ENCODE data around the gene TMEM258.

Gene TMEM258

DNA sequence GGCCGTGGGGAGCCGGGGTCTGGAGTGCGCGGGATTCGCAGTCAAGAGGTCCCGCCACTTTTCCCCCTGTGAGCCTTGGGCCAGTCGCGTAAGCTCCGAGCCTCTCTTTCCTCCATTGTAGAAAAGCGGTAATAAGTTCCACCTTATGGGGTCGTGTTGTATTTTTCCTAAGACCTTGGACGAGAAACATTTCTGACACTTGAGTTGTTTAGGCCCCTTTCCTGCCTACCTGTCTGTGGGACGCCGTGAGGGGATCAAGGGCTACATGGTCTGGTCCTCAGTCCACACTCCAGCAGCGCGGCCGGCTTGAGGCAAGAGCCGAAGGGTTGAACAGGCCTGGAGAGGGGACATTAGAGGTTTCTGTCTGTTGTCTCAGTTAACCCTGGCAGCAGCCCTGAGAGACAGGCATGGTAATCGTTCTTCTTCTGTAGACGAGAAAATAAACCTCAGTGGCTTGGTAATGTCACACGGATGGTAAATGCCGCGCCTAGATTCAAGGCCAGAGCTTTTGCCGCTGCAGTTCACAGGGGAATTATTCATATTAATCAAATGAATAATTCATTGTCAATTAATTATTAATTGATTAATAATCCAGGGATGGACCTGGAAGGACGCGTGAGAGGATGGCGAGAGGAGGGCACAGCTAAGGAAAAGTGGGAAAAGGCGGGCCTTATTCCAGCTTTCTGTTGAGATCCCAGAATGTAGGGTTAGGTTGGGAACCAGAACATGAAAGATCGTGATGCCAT, 857 bp upstream of the TMEM258 start:
- TF ChIP-seq EP300 (IDR thresholded peaks at IDR 0.05; ENCODE audit: borderline replicate concordance) (no peak), ZBTB7A (IDR thresholded peaks at IDR 0.05; ENCODE audit: low read depth) (no peak; the same call in 1 of the 2 replicates), TCF12 (IDR thresholded peaks at IDR 0.05; ENCODE audit: low read depth) (no peak), TAF1 (IDR thresholded peaks at IDR 0.05; ENCODE audit: low read depth) (0 out of 2 replicates have a peak, but pooled peaks have one; percentile 4), YY1 (IDR thresholded peaks at IDR 0.05; ENCODE audit: low read depth) (no peak)
- TF ChIP-seq, protein P1, sequence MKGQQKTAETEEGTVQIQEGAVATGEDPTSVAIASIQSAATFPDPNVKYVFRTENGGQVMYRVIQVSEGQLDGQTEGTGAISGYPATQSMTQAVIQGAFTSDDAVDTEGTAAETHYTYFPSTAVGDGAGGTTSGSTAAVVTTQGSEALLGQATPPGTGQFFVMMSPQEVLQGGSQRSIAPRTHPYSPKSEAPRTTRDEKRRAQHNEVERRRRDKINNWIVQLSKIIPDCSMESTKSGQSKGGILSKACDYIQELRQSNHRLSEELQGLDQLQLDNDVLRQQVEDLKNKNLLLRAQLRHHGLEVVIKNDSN (IDR thresholded peaks at IDR 0.05): no peak

DNA sequence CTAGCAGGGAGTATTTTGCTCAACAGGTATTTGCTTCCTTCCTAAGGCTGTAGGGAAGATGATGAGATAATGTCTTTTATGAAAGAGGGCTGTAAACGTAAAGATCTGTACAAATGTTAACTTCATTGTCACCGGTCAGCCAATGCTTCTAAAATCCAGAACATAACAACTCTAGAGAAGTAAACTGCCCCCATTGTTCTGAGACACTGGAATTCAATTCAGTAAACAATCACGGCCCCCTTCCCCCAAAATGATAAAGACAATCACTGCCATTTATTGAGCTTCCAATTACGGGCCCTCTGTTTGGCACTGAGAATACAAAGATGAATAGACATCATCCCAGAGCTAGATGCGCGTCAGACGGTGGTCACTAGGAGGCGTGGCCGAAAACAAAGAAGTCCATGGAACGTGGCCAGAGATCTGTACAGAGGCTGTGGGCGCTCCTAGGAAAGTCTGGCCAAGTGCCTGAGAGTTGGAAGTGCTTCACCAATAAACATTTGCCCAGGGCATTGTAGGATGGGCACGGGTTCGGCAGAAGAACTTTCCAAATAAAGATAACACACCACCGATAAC, 576 bp downstream of the TMEM258 start:
- no peak for TF ChIP-seq TCF12 (IDR thresholded peaks at IDR 0.05; ENCODE audit: low read depth)
- TF ChIP-seq YY1 (IDR thresholded peaks at IDR 0.05; ENCODE audit: low read depth): no peak
- TF ChIP-seq EGR1 (IDR thresholded peaks at IDR 0.05): no peak
- peak; percentile 31; the same call in 1 of the 2 replicates for TF ChIP-seq NFIC (IDR thresholded peaks at IDR 0.05)
- no peak for TF ChIP-seq TEAD4 (IDR thresholded peaks at IDR 0.05)
- TF ChIP-seq EP300 (IDR thresholded peaks at IDR 0.05; ENCODE audit: borderline replicate concordance): no peak
- no peak for TF ChIP-seq TAF1 (IDR thresholded peaks at IDR 0.05; ENCODE audit: low read depth)

DNA sequence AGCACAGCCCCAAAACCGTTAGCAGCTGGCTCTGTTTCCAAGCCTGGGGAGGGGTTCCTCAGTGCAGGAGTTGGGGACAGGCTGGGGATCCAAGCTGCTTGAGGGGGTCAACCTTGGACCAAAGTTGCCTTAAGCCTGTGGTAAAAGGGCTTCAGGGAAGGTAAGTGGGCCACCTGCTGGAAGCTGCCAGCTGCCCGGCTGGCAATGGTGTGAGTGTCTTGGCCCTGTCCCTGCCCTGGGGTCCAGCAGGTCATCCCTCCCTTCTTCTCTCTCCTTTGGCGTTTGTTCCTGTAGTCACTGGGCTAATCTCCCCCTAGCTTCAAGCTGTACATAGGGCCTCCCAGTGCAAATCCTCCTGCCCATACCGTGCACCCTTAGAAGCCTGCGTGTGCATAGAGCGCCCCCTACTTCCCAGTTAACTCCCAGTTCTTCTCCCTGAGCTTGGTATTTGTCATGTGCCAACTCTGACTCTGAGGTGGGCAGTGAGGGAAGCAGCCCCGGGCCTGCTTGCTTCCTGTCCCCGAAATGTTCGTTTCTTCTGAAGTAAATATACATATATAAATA, 4.4 kb downstream of the TMEM258 start:
- TF ChIP-seq RAD21 (IDR thresholded peaks at IDR 0.05; ENCODE audit: low read depth): peak; percentile 60
- no peak for TF ChIP-seq TAF1 (IDR thresholded peaks at IDR 0.05; ENCODE audit: low read depth)

DNA sequence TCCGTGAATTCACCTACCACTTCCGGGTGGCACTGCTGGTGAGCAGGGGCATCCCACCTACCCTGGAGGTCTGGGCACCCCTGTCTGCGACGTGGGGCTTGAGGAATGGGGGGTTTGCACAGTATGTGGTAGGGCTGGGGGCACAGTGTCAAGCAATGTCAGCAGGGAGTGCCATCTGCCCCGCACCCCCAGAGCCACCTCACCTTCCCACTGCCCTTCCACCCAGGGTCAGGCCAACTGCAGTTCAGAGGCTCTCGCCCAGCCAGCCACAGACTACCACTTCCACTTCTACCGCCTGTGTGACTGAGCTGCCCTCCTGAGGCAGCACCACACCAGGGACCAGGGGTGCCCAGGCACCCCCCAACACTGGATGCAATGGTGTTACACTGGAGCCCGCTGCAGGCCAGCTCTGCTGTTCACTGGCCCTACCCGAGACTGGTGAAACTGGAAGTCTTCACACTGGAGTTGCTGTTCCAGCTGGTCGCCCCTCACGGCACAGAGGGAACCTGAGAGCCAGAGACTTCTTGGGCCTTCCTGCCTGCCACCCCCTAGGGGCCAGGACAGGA, 6.5 kb downstream of the TMEM258 start:
- TF ChIP-seq NFIC (IDR thresholded peaks at IDR 0.05): no peak
- TF ChIP-seq, protein P1 (IDR thresholded peaks at IDR 0.05): no peak
- TF ChIP-seq ZBTB7A (IDR thresholded peaks at IDR 0.05; ENCODE audit: low read depth): no peak
- no peak for TF ChIP-seq EP300 (IDR thresholded peaks at IDR 0.05; ENCODE audit: borderline replicate concordance)
- TF ChIP-seq RAD21 (IDR thresholded peaks at IDR 0.05; ENCODE audit: low read depth): no peak
- no peak for TF ChIP-seq EGR1 (IDR thresholded peaks at IDR 0.05)
- no peak for TF ChIP-seq CREB1 (IDR thresholded peaks at IDR 0.05; ENCODE audit: low read depth)
- TF ChIP-seq TAF1 (IDR thresholded peaks at IDR 0.05; ENCODE audit: low read depth): no peak
- TF ChIP-seq TCF12 (IDR thresholded peaks at IDR 0.05; ENCODE audit: low read depth): no peak
- no peak for TF ChIP-seq FOXM1 (IDR thresholded peaks at IDR 0.05; ENCODE audit: borderline replicate concordance, low read depth)
- TF ChIP-seq TEAD4 (IDR thresholded peaks at IDR 0.05): no peak
- TF ChIP-seq, protein P2, sequence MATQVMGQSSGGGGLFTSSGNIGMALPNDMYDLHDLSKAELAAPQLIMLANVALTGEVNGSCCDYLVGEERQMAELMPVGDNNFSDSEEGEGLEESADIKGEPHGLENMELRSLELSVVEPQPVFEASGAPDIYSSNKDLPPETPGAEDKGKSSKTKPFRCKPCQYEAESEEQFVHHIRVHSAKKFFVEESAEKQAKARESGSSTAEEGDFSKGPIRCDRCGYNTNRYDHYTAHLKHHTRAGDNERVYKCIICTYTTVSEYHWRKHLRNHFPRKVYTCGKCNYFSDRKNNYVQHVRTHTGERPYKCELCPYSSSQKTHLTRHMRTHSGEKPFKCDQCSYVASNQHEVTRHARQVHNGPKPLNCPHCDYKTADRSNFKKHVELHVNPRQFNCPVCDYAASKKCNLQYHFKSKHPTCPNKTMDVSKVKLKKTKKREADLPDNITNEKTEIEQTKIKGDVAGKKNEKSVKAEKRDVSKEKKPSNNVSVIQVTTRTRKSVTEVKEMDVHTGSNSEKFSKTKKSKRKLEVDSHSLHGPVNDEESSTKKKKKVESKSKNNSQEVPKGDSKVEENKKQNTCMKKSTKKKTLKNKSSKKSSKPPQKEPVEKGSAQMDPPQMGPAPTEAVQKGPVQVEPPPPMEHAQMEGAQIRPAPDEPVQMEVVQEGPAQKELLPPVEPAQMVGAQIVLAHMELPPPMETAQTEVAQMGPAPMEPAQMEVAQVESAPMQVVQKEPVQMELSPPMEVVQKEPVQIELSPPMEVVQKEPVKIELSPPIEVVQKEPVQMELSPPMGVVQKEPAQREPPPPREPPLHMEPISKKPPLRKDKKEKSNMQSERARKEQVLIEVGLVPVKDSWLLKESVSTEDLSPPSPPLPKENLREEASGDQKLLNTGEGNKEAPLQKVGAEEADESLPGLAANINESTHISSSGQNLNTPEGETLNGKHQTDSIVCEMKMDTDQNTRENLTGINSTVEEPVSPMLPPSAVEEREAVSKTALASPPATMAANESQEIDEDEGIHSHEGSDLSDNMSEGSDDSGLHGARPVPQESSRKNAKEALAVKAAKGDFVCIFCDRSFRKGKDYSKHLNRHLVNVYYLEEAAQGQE (IDR thresholded peaks at IDR 0.05; ENCODE audit: low read depth): no peak
- no peak for TF ChIP-seq CEBPB (IDR thresholded peaks at IDR 0.05)
- TF ChIP-seq, protein P3, sequence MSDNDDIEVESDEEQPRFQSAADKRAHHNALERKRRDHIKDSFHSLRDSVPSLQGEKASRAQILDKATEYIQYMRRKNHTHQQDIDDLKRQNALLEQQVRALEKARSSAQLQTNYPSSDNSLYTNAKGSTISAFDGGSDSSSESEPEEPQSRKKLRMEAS (IDR thresholded peaks at IDR 0.05): no peak
- no peak for TF ChIP-seq YY1 (IDR thresholded peaks at IDR 0.05; ENCODE audit: low read depth)

DNA sequence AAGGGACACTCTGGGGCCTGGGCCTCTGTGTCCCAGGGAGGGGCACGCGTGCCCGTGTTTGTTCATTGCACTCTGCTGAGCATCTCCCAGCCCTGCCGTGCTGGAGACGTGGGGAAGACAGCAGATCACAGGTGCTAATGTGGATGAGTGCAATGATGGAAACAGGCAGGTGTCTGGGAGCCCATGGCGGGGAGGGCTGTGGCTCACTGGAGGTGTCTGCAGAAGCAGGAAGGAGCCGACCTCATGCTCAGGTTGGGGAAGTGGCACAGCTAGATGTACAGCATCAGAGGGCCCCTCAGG, 7.9 kb downstream of the TMEM258 start:
- TF ChIP-seq TAF1 (IDR thresholded peaks at IDR 0.05; ENCODE audit: low read depth): no peak
- no peak for TF ChIP-seq CREB1 (IDR thresholded peaks at IDR 0.05; ENCODE audit: low read depth)

DNA sequence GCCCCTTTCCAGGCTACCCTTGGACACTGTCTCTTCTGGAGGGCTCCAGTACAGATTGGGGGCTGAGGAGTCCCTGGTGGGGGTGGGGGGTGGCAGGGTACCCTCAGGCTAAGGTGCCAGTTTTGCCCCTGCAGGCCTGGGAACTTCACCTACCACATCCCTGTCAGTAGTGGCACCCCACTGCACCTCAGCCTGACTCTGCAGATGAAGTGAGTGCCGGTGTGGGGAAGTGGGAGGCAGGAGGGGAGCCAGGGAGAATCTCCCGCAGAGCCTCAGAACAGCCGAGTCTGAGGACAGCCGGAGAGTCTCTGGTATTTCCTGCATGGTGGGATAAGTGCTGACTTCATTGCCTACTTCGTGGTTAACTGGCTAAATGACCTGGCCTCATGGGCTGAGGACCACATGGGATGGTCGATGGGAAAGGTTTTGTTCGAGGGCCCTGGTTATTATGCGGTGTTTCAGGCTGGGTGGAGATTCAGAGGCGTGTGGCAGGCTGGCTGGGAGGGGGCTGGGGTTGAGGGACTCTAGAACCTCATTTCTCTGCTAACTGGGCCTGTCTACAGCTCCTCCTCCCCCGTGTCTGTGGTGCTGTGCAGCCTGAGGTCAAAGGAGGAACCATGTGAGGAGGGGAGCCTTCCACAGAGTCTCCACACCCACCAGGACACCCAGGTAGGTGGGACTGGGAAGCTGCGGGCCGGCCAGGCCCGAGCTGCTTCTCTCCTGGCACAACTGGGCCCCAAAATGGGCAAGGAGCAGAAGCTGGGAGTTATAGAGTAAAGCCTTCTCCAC, 8.5 kb downstream of the TMEM258 start:
- TF ChIP-seq, protein P2 (IDR thresholded peaks at IDR 0.05; ENCODE audit: low read depth): no peak
- TF ChIP-seq TCF12 (IDR thresholded peaks at IDR 0.05; ENCODE audit: low read depth): no peak
- no peak for TF ChIP-seq CREB1 (IDR thresholded peaks at IDR 0.05; ENCODE audit: low read depth)

All from Ishikawa (cell line).